HG02885 (cell line): ENCODE results near the gene ENAH.

Experiments
- ATAC-seq: cut with Tn5 transposase; IDR thresholded peaks from one replicate; pipeline ENCODE4 v1.9.1; 2021; ENCODE audit warnings: mild to moderate bottlenecking; ENCODE audit not compliant: unreplicated experiment, poor library complexity

ENAH gene

DNA sequence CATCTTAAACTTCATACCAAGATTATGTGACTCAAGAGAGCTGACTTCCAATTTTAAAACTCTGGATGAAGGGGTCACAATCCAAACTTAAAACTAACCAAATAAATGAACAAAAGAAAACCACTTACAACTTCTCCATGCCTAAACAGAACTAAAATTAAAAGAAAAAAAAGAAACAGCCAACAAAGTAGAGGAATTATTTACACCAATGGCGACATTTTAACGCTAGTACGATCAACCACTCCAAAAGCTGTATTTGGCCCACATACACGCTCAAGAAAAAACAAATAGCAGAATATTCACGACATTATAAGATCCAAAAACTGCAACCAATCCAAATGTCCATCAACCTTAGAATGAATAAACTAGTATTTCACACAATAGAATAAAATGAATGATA, 42.4 kb downstream of the ENAH start:
- no peak for ATAC-seq

- ATAC-seq = no peak
These were observed 44.7 kb downstream of the ENAH start for GRCh38 chr1:225608014-225608796.

DNA sequence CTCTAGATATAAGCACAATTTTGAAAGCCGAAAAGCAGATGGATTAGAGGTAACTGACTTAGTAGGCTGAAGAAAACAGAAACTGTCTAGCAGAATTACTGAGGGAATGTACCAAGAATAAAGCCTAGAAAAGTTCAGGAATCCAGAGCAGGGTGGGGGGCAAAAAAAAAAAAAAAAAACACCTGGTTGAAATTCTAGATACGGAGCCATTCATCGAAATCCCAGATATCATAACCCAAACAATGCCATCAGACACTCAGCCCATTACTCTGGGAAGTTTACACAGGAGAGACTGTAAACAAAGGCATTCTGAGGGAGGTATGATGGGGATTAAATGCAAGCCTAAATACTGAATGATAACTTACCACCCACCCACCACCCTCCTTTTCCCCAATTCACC, 45.6 kb downstream of the ENAH start:
- ATAC-seq = no peak

DNA sequence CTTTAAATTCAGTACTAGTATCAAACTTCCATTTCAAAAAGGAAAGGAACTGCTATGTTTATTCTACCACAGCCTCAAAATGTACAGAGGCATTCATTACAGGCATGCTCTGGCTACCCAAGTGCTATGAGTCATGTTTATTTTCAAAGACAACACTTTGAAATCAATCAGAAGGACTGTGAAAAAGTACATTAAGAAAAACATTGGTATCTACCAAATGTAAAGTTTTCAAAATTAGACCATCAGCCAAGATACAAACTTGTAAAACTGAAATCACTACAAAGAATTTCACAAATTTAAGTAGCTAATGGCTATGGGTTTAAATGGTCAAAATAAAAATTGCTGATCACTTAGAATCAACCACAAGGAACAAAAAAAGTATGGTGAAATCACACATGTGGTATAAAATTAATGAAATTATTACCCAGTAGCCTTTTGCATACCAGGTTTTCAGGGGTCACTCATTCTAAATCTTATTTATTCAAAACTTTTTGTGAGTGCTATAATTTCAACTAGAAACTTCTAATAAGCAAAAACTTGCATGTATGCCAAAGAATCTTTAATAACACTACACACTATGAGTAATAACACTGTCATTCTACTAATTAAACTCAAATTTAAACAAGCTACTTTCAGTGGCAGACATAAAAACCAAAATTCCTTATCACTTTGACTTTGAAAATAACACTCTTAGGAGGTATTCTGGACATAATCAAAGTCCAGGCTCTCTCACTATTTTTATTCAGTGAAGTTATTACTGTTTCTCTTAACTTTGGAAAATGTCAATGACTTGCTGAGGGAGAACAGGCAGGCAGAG, 49.2 kb downstream of the ENAH start:
- ATAC-seq = no peak

DNA sequence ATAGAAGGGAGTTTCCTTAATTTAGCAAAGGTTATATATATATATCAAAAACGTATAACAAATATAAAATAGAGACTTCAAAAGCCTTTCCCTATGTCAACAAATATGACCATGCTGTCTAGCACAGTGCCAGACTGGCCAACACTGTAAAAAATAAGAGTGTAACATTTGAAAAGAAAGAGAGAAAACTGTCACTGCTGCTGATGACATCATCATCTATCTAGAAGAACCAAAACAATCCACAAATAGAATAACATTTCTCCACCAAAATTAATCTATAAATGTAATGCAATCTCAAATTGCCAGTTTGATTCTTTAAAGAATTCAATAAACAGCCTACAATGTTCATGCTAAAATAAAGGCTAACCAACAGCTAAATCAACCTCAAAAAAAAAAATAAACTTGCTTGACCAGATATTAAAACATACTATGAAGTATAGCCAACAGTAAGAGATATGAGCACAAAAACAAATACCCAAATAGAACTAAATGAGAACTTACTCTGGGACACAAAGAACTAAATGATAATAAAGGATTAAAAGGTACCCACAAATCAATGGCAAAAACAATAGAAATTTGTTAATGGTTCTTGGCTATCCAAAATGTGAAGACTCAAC, 50.2 kb downstream of the ENAH start:
- ATAC-seq = no peak

GRCh38 chr1:225601902-225602589, 50.9 kb downstream of the ENAH start:
- no peak for ATAC-seq

- no peak for ATAC-seq
These were observed 54.1 kb downstream of the ENAH start for GRCh38 chr1:225598847-225599246.

DNA sequence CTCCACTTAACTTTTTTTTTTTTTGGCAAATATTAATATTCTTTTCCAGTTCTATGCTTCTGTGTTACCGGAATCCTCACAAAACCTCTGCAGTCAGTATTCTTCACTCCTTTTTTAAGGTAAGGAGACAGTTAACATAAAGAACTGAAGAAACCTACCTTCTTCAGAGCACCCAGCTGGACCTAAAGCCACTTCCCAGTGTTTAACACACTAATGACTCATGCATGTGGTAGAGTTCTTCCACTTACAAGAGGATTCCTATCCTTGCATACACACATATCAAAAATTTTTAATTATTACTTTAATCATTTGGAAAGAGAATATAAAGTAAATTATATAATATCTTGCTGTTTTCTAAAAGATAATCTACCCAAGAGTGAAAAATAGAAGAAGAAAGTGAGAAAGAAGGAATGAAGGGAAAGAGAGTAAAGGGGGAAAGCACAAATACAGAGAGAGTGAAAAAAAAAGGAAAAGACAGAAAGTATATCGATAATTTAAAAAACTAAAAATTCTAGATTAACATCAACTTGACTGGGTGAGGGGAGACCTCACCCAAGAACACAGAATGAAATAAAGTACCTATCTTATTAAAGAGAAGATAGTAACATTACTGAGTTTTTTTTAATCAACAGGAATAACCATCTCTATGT, 54.9 kb downstream of the ENAH start:
- ATAC-seq = no peak

DNA sequence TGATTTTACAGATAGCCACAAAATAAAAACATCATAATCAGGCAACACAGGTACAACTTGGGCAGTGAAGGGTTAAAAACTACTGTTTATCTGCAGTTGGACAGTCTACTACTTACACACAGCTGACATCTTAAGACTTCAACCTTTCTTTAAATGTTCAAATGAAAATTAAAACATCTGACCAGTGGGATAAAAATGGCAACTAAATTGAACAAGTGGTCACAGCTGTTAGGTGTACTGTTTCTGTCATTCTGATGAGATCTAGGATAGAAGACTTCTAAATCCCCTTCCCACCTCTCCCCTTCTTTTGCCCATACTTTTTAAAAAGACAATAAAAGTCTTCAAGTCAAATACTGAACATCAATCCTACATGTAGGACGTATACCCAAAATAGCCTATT, 56.2 kb downstream of the ENAH start:
- no peak for ATAC-seq

- ATAC-seq = no peak
These were observed 56.9 kb downstream of the ENAH start for GRCh38 chr1:225595974-225596551.

DNA sequence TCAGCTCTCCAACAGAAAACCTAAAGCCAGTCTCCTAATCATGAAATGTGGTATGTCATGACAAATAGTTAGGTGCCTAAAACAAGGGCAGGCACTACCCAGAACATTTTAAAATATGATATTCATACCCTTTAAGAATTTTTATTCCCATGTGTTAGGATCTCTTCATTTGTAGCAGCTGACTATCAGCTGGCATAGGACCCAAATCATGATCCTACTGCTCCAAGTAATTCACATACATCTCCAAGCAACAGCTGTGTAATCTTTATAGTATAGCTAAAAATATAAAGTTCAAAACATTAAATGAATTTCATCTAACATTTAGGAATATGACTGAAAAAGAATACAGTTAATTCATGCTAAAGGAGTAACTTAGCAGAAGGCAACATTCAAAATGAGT, 57.5 kb downstream of the ENAH start:
- ATAC-seq = no peak

DNA sequence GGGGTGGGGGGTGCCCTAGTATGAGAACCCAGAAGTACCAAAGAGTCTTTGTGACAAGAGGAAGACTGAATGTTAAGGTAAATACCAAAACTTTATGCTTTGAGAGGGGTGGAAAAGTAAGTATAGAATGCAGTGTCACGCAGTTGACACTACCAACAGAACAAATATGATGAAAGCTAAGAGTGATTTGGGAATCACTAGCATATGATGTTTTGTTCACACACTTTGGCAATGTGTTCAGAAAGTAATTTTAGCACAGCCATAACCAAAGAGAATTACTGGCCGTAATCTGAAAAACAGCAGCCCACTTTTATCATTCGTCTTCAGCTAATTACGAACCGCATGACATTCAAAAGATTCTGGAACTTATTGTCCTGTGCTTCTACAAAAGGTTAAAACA, 59.5 kb downstream of the ENAH start:
- no peak for ATAC-seq

- ATAC-seq = no peak
These were observed 60.4 kb downstream of the ENAH start for GRCh38 chr1:225592362-225593025.

DNA sequence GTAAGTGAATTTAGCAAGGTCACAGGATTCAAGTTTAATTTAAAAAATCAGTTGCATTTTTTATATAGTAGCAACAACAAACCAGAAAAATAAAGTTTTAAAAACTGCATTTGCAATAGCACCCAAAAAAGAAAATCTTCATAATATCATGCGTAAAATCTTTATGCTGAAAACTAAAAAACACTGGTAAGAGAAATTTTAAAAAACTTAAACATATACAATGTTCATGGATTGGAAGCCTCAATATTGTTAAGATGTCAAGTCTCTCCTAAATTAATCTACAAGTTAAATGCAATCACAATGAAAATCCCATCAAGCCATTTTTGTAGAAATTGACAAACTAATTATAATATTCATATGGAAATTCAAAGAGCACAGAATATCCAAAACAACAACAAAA, 65.6 kb downstream of the ENAH start:
- no peak for ATAC-seq

DNA sequence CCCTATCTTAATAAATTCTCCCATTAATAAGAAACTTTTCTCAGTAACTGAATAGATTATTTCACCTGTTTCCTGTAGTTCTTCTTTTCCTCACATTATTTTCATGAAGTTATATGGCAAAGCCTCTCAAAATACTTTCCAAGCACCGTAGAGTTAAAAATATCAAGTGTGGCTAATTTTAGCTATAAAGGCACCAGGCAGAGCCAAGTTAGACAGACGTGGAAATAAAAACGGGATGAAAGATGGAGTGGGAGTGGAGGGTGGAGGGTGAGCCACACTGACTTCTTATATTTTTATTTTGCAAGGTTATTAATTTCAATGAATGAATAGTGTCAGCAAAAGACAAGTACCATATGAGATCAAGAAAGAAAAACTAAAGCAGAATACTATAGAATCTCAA, 71.7 kb downstream of the ENAH start:
- no peak for ATAC-seq

DNA sequence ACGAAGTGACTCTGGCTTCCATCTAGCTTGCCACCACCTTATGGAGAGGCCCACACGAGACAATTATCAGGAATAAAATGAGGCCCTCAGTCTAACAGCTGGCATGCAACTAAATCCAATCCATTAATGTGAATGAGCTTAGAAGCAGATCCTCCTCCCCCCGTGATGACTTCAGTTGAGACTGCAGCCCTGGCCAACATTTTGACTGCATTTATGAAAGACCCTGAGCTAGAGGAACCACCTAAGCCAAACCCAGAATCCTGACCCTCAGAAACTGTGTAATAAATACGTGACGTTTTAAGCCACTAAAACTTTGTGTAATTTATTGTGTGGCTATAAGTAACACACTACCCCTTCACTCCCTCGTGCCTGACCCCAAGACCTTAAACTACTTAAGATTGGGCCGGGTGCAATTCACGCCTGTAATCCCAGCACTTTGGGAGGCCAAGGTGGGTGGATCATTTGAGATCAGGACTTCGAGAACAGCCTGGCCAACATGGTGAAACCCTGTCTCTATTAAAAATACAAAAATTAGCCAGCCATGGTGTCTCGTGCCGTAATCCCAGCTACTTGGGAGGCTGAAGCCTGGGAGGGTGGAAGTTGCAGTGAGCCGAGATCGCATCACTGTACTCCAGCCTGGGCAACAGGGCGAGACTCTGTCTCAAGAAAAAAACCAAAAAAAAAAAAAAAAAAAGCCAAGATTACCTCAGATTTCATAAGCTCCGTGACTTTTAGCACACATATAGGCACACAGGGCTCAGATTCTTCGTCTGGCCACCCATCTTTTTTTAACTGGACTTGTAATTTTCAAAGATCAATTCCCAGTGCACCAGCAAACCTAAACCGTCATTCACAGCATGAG, 72.5 kb downstream of the ENAH start:
- no peak for ATAC-seq

DNA sequence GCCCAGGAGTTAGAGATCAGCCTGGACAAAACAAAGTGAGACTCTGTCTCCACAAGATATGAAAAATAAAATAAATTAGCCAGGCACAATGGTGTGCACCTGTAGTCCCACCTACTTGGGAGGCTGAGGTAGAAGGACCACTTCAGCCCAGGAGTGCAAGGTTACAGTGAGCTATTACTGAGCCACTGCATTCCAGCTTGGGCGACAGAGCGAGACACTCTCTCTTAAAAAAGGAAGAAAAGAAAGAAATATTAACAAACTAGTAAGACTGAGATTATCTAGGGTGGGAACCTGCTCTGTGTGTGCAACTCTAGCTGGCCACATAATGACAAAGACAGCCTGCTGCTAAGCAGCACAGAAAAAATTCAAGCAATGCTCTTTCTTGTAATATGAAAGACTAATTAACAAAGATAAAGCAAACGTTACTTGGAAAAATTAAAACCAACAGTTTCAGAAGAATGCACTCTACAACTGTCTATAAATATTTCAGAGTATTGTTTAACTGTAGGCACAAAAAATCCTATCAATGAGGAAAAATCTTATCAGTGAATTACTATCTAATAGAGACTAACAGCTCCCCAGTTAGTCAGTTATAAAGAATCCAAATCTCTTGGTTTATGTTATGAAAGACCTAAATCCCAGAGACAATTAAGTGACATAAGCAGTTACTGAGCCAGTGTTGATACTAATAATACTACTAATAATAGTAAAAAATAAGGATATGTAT, 74.5 kb downstream of the ENAH start:
- ATAC-seq = no peak

- no peak for ATAC-seq
These were observed 75.7 kb downstream of the ENAH start for GRCh38 chr1:225577241-225577640.
